Kidney epithelial cell (primary cell): ENCODE data around the gene CRB2. TPM values are rescaled to one million over a fixed set of nuclear protein-coding genes. Genes with fewer than 3 reads are reported as not detected.
A peak's percentile ranks its signal among the peaks of the same experiment; 100 is the strongest.

ENCODE experiments used
- DNase-seq: peaks from one replicate; pipeline ENCODE4 v3.0.0-alpha.2; 2010; ENCODE audit warnings: low read depth
- H3K27me3 ChIP-seq: 2 replicates; pipeline ENCODE4 v1.6.0; 2011; ENCODE audit warnings: low read length; ENCODE audit not compliant: control insufficient read depth, insufficient read depth
- H3K36me3 ChIP-seq: 2 replicates; pipeline ENCODE4 v1.5.1; 2011; ENCODE audit warnings: low read length; ENCODE audit not compliant: control insufficient read depth, insufficient read depth
- H3K4me3 ChIP-seq: 2 replicates; pipeline ENCODE4 v1.5.1; 2011; ENCODE audit warnings: low read depth, mild to moderate bottlenecking, control low read depth, low read length
- CTCF ChIP-seq: IDR thresholded peaks from 2 replicates; pipeline ENCODE4 v1.5.1; 2011; ENCODE audit warnings: mild to moderate bottlenecking, moderate library complexity, low read length, control low read depth, inconsistent platforms; ENCODE audit not compliant: insufficient read depth, poor library complexity, severe bottlenecking
- total RNA-seq: library from RNA; depleted of rRNA; stranded (reverse); fragments of >200 nt; gene quantifications from 2 replicates; pipeline ENCODE4 v1.2.3, GENCODE V29; 2015

CRB2 gene
- total RNA-seq, 1 donor from 2014 or later: 1.3 TPM

GRCh38 chr9:123401879-123402513 lies 46.0 kb downstream of the CRB2 start:
- Histone ChIP-seq H3K27me3 (no peaks in the 10 kb centered on the region), H3K36me3 (no peaks in the 10 kb centered on the region), H3K4me3 (no peak overlapping the region)
- DNase-seq: peak; percentile 14
- peak; percentile 89 for TF ChIP-seq CTCF

GRCh38 chr9:123402981-123403509 lies 47.0 kb downstream of the CRB2 start:
- no peak for TF ChIP-seq CTCF
- Histone ChIP-seq H3K4me3 (no peak overlapping the region), H3K36me3 (no peaks in the 10 kb centered on the region), H3K27me3 (no peaks in the 10 kb centered on the region)
- DNase-seq: no peak

- no peak for DNase-seq
- H3K36me3 ChIP-seq: no peaks in the 10 kb centered on the region
- no peaks in the 10 kb centered on the region for H3K27me3 ChIP-seq
- TF ChIP-seq CTCF: no peak
- no peak overlapping the region for H3K4me3 ChIP-seq
Measured at GRCh38 chr9:123406016-123406415, 50.0 kb downstream of the CRB2 start.

GRCh38 chr9:123406691-123407216 lies 50.8 kb downstream of the CRB2 start:
- Histone ChIP-seq H3K36me3 (no peaks in the 10 kb centered on the region), H3K4me3 (no peak overlapping the region), H3K27me3 (no peaks in the 10 kb centered on the region)
- no peak for DNase-seq
- TF ChIP-seq CTCF: no peak

GRCh38 chr9:123407217-123407851 lies 51.3 kb downstream of the CRB2 start:
- no peak for TF ChIP-seq CTCF
- no peak for DNase-seq
- no peak overlapping the region for H3K4me3 ChIP-seq
- no peaks in the 10 kb centered on the region for H3K36me3 ChIP-seq
- no peaks in the 10 kb centered on the region for H3K27me3 ChIP-seq
